ENCODE results near the gene MCC. TPM values are rescaled to one million over a fixed set of nuclear protein-coding genes. Genes with fewer than 3 reads are reported as not detected.

The MCC gene
- total RNA-seq, 4 donors from 2014 or later: 17.0 to 24.8 (median 21.0) TPM

DNA sequence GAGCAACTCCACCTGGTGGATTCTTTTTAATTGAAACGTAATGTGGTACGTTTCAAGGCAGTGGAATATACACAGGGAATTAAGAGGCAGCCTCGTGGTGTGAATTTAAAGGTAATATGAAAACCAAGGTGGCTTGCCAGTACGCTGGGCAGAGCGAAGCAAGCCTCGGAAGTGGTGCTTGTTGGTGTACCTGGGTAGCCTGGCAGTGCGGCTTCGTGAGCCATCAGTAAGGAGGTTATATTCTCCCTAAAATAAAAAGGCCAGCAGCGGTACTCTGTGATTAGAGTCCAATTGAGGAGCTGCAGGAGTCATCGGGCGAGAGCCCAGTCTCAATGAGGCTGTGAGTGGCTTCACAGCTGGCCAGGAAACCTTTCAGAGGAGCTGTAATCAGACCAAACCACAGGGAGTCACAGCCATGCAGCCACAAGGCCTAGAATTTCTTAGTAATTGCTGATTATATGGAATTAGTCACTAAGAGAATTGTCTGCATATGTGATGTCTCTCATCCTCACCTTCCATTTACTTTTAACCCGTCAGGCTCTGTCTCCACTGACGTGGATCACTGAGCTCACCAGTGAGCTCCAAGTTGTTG is 454.0 kb downstream of the MCC start:
- H3K27ac ChIP-seq (replicated peaks in 1 of 4): no peak overlapping the region
- DNase-seq (ENCODE audit: extremely low spot score): peak; percentile 88
- TF ChIP-seq POLR2A (IDR thresholded peaks at IDR 0.05; ENCODE audit: low read depth) (no peak), POLR2AphosphoS5 (IDR thresholded peaks at IDR 0.05) (no peak), EP300 (IDR thresholded peaks at IDR 0.05) (no peak)
- TF ChIP-seq, protein P1, sequence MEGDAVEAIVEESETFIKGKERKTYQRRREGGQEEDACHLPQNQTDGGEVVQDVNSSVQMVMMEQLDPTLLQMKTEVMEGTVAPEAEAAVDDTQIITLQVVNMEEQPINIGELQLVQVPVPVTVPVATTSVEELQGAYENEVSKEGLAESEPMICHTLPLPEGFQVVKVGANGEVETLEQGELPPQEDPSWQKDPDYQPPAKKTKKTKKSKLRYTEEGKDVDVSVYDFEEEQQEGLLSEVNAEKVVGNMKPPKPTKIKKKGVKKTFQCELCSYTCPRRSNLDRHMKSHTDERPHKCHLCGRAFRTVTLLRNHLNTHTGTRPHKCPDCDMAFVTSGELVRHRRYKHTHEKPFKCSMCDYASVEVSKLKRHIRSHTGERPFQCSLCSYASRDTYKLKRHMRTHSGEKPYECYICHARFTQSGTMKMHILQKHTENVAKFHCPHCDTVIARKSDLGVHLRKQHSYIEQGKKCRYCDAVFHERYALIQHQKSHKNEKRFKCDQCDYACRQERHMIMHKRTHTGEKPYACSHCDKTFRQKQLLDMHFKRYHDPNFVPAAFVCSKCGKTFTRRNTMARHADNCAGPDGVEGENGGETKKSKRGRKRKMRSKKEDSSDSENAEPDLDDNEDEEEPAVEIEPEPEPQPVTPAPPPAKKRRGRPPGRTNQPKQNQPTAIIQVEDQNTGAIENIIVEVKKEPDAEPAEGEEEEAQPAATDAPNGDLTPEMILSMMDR (IDR thresholded peaks at IDR 0.05): no peak
- H3K4me1 ChIP-seq: peaks cover 8 to 14% (median 9%) of the 10 kb centered on the region in 4 donors
- H3K36me3 ChIP-seq: peaks cover 0 to 43% (median 18%) of the 10 kb centered on the region in 4 donors
- WGBS: 88% methylated on average over 13 of the region's 13 CpGs
- no peak overlapping the region for H3K4me3 ChIP-seq
- H3K27me3 ChIP-seq: no peaks in the 10 kb centered on the region
- intact Hi-C loops (cut with DNase I): no loop called here
- H3K9me3 ChIP-seq: no peaks in the 10 kb centered on the region

DNA sequence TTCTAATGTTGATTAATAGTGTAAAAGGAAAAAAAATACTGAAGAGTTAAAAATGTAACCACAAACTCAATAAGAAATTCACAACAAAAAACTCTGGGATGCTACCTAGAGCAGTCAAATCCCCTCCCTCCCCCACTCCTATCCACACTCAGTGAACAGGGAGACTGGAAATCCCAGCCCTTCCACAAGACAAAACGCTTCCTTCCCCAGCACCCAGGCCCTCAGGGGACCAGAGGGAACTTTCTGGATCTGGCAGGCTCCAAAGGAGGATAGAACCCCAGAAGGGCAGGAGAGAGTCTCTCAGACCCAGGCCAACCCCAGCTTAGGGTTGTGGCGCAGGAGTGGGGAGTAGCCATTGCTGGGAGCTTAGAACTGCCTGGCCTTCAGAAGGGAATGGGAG is 456.7 kb downstream of the MCC start:
- no peaks in the 10 kb centered on the region for H3K9me3 ChIP-seq
- WGBS: 87% methylated on average over 2 of the region's 2 CpGs

DNA sequence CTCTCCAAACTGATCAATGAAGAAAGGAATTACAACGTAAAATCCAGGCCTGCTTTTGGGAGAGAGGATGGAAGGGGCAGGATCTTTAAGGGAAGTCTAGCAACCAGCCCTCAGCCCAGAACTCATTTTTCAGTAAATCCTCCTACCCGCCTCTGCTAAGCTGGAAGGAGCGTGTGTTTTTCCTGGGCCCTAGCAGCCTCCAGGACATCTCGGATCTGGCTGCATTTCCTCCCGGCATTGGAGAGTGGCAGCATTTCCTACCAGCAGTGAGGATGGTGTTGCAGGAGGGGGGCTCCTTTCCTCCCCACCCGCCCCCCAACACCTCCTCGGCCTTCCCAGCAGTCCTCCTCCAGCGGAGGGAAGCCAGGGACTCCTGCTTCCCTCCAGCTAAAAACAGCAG is 457.1 kb downstream of the MCC start:
- TF ChIP-seq POLR2AphosphoS5 (IDR thresholded peaks at IDR 0.05) (no peak), EP300 (IDR thresholded peaks at IDR 0.05) (no peak), POLR2A (IDR thresholded peaks at IDR 0.05; ENCODE audit: low read depth) (no peak)
- TF ChIP-seq, protein P1 (IDR thresholded peaks at IDR 0.05): no peak
- Histone ChIP-seq H3K27ac (replicated peaks in 1 of 4) (no peak overlapping the region), H3K9me3 (no peaks in the 10 kb centered on the region), H3K4me3 (no peak overlapping the region), H3K4me1 (peaks cover 8 to 14% (median 9%) of the 10 kb centered on the region in 4 donors), H3K27me3 (no peaks in the 10 kb centered on the region), H3K36me3 (peaks cover 0 to 40% (median 33%) of the 10 kb centered on the region in 4 donors)
- WGBS: 85% methylated on average over 8 of the region's 8 CpGs
- DNase-seq (ENCODE audit: extremely low spot score): peak; percentile 53
- intact Hi-C loops (cut with DNase I): no loop called here

More for the DNA sequence above, 456.7 kb downstream of the MCC start:
- TF ChIP-seq POLR2A (IDR thresholded peaks at IDR 0.05; ENCODE audit: low read depth) (no peak), POLR2AphosphoS5 (IDR thresholded peaks at IDR 0.05) (no peak), EP300 (IDR thresholded peaks at IDR 0.05) (no peak)
- TF ChIP-seq, protein P1 (IDR thresholded peaks at IDR 0.05): no peak
- intact Hi-C loops (cut with DNase I): no loop called here
- no peaks in the 10 kb centered on the region for H3K27me3 ChIP-seq
- H3K4me1 ChIP-seq: peaks cover 8 to 14% (median 9%) of the 10 kb centered on the region in 4 donors
- no peak for DNase-seq (ENCODE audit: extremely low spot score)
- peaks cover 0 to 40% (median 33%) of the 10 kb centered on the region in 4 donors for H3K36me3 ChIP-seq
- no peak overlapping the region for H3K4me3 ChIP-seq
- H3K27ac ChIP-seq (replicated peaks in 1 of 4): no peak overlapping the region

DNA sequence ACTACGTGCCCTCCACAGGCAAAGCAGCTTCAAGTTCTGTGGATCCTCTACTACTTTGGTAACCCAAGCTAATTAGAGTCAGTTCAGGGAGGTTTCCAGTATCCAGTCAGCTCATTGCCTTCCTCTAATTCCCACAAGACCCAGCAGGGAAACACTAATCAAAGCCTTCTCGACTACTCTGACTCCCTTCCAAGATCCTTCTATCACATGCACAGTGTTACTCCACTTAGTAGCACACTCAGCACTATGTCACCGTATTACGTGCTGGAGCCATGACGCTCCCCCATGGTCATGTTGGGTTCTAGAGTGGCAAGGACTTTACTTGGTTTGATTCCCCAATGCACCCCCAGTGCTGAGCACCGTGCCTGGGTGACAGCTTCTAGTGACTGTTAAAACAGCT is 458.6 kb downstream of the MCC start:
- Histone ChIP-seq H3K4me3 (no peak overlapping the region), H3K36me3 (peaks cover 0 to 40% (median 37%) of the 10 kb centered on the region in 4 donors), H3K4me1 (peaks cover 8 to 14% (median 9%) of the 10 kb centered on the region in 4 donors), H3K27me3 (no peaks in the 10 kb centered on the region), H3K27ac (replicated peaks in 1 of 4) (no peak overlapping the region), H3K9me3 (no peaks in the 10 kb centered on the region)
- WGBS: 76% methylated on average over 6 of the region's 6 CpGs
- intact Hi-C loops (cut with DNase I): no loop called here
- TF ChIP-seq EP300 (IDR thresholded peaks at IDR 0.05): no peak
- TF ChIP-seq, protein P1 (IDR thresholded peaks at IDR 0.05): no peak
- no peak for TF ChIP-seq POLR2A (IDR thresholded peaks at IDR 0.05; ENCODE audit: low read depth)
- TF ChIP-seq POLR2AphosphoS5 (IDR thresholded peaks at IDR 0.05): no peak
- no peak for DNase-seq (ENCODE audit: extremely low spot score)
